Measurements from ENCODE around the gene FGFR2. TPM values are rescaled to one million over a fixed set of nuclear protein-coding genes. Genes with fewer than 3 reads are reported as not detected.

FGFR2 gene
- total RNA-seq, 1 experiment from 2014 or later, result 19.7 TPM

- ATAC-seq, result no peak
- Histone ChIP-seq H3K36me3 (ENCODE audit: control insufficient read depth in 1 of 2, insufficient read depth in 2 of 2, low read length in 2 of 2) (0 out of 4 replicates have a peak, but pooled peaks cover 0 to 3% of the 10 kb centered on the region in 2 experiments), H2AFZ (ENCODE audit: low read depth, low read length, poor library complexity, severe bottlenecking) (no peak overlapping the region), H3K4me3 (replicated peaks in 1 of 2; ENCODE audit: low read depth in 1 of 2, low read length in 2 of 2) (no peak overlapping the region), H3K79me2 (ENCODE audit: insufficient read depth, low read length) (no peaks in the 10 kb centered on the region), H4K20me1 (ENCODE audit: insufficient read depth) (no peaks in the 10 kb centered on the region), H3K9me3 (ENCODE audit: control insufficient read depth in 1 of 2, insufficient read depth in 1 of 2, low read depth in 1 of 2, low read length in 2 of 2) (no peaks in the 10 kb centered on the region), H3K4me1 (ENCODE audit: control insufficient read depth in 1 of 2, insufficient read depth in 2 of 2, low read length in 2 of 2) (no peaks in the 10 kb centered on the region), H3K9ac (ENCODE audit: low read length) (no peak overlapping the region), H3K27me3 (ENCODE audit: insufficient read depth, low read length) (no peaks in the 10 kb centered on the region), H3K9me2 (ENCODE audit: insufficient read depth) (no peaks in the 10 kb centered on the region), H3K27ac (ENCODE audit: low read depth, low read length) (no peak overlapping the region), H3K4me2 (ENCODE audit: low read length) (no peak overlapping the region)
- TF ChIP-seq, protein P1, sequence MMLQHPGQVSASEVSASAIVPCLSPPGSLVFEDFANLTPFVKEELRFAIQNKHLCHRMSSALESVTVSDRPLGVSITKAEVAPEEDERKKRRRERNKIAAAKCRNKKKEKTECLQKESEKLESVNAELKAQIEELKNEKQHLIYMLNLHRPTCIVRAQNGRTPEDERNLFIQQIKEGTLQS (IDR thresholded peaks at IDR 0.05), result no peak
- no peak for TF ChIP-seq SIN3A (IDR thresholded peaks at IDR 0.05; ENCODE audit: low read depth)
- no peak for TF ChIP-seq POLR2A (IDR thresholded peaks at IDR 0.05; ENCODE audit: borderline replicate concordance, extremely low read depth, insufficient read depth, insufficient read length)
- TF ChIP-seq RAD21 (IDR thresholded peaks at IDR 0.05; ENCODE audit: low read depth), result no peak
- TF ChIP-seq, protein P2, sequence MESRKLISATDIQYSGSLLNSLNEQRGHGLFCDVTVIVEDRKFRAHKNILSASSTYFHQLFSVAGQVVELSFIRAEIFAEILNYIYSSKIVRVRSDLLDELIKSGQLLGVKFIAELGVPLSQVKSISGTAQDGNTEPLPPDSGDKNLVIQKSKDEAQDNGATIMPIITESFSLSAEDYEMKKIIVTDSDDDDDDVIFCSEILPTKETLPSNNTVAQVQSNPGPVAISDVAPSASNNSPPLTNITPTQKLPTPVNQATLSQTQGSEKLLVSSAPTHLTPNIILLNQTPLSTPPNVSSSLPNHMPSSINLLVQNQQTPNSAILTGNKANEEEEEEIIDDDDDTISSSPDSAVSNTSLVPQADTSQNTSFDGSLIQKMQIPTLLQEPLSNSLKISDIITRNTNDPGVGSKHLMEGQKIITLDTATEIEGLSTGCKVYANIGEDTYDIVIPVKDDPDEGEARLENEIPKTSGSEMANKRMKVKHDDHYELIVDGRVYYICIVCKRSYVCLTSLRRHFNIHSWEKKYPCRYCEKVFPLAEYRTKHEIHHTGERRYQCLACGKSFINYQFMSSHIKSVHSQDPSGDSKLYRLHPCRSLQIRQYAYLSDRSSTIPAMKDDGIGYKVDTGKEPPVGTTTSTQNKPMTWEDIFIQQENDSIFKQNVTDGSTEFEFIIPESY (IDR thresholded peaks at IDR 0.05; ENCODE audit: extremely low read depth, insufficient replicate concordance, low read length), result no peak
- TF ChIP-seq ZNF274 (IDR thresholded peaks at IDR 0.05; ENCODE audit: low read depth, low read length), result no peak
- no peak for TF ChIP-seq CBX3 (IDR thresholded peaks at IDR 0.05; ENCODE audit: low read depth)
- TF ChIP-seq POLR2AphosphoS5 (IDR thresholded peaks at IDR 0.05; ENCODE audit: low read depth, low read length), result no peak
- TF ChIP-seq SP1 (IDR thresholded peaks at IDR 0.05; ENCODE audit: low read depth), result no peak
- no peak for TF ChIP-seq EZH2 (IDR thresholded peaks at IDR 0.05)
- no peak for TF ChIP-seq SRF (IDR thresholded peaks at IDR 0.05; ENCODE audit: low read depth)
- TF ChIP-seq FOSL1 (IDR thresholded peaks at IDR 0.05; ENCODE audit: low read depth), result no peak
- no peak for TF ChIP-seq CEBPB (IDR thresholded peaks at IDR 0.05; ENCODE audit: low read depth)
- no TSS peak for BruUV-seq (replicated peaks)
- RAD21 ChIA-PET (ENCODE audit: low non-redundant PET in 1 of 2, low total read pairs in 2 of 2, uncharacterized antibody in 2 of 2, unreplicated experiment in 2 of 2), result no interaction called here
- intact Hi-C loops (cut with micrococcal nuclease), result no loop called here
- DNase-seq (ENCODE audit: low read depth, low spot score), result no peak
- CTCF ChIA-PET, result no interaction called here
- POLR2A ChIA-PET, result no interaction called here
These were observed 113.8 kb downstream of the FGFR2 start for GRCh38 chr10:121484401-121484800.
